ENCODE data around the gene HERC5. TPM values are rescaled to one million over a fixed set of nuclear protein-coding genes. Genes with fewer than 3 reads are reported as not detected.

The HERC5 gene
- total RNA-seq, 1 experiment from 2014 or later, result 17.2 TPM

DNA sequence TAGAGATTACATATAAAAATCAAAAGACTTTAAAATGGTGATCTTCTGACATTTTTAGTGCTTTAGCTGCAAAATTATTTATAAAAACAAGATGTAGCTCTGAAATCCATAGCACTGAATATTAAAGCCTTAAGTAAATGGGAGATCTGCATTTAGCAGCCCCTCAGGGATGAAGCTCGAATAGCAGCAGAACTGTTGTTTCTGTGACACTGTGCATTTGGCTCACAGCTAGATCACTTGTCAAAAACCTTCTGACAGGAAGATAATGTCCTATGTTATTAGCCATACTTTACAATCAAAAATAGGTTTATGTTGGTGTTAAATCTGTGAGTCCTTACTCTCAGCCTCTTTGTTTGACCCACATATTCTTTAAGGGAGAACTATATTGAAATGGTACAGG is 80.8 kb downstream of the HERC5 start:
- H3K4me3 Mint-ChIP-seq, result no peak overlapping the region
- H4K20me1 ChIP-seq (ENCODE audit: control insufficient read depth, insufficient read depth, insufficient read length), result no peaks in the 10 kb centered on the region

More for the DNA sequence above, 80.8 kb downstream of the HERC5 start:
- Histone ChIP-seq H3K23me2 (ENCODE audit: insufficient read length, low read depth, low read length, poor library complexity, severe bottlenecking) (no peaks in the 10 kb centered on the region), H3K27ac (ENCODE audit: insufficient read length, low read depth, low read length) (no peak overlapping the region), H3K79me2 (ENCODE audit: insufficient read depth, low read length) (no peaks in the 10 kb centered on the region), H2BK120ac (ENCODE audit: low read depth, low read length, poor library complexity, severe bottlenecking) (no peak overlapping the region), H2BK20ac (ENCODE audit: low read depth, low read length, poor library complexity, severe bottlenecking) (no peak overlapping the region), H2BK15ac (ENCODE audit: low read depth, low read length) (no peak overlapping the region), H2BK5ac (ENCODE audit: insufficient read length, low read length) (no peak overlapping the region), H3K79me1 (ENCODE audit: insufficient read depth, low read depth, low read length, poor library complexity, severe bottlenecking) (no peaks in the 10 kb centered on the region), H4K91ac (ENCODE audit: insufficient read length, low read depth, low read length) (no peak overlapping the region), H3K23ac (ENCODE audit: insufficient read length, low read depth, low read length) (no peak overlapping the region), H2AFZ (ENCODE audit: low read length) (no peak overlapping the region), H3T11ph (ENCODE audit: low read length) (no peak overlapping the region), H2AK5ac (ENCODE audit: insufficient read length, low read length) (no peak overlapping the region), H4K8ac (replicated peaks; ENCODE audit: insufficient read length, low read depth, low read length) (no peak overlapping the region), H4K5ac (ENCODE audit: insufficient read length, low read depth, low read length) (no peak overlapping the region), H3K4ac (ENCODE audit: low read depth, low read length) (no peak overlapping the region), H3K4me1 (ENCODE audit: insufficient read depth, low read length) (no peaks in the 10 kb centered on the region; the same call in 1 of the 2 replicates), H3K27me3 (ENCODE audit: insufficient read depth, low read length) (no peaks in the 10 kb centered on the region), H2BK12ac (ENCODE audit: insufficient read length, low read depth, low read length) (no peak overlapping the region), H3K9ac (ENCODE audit: extremely low read depth, insufficient read length, low read length) (no peak overlapping the region), H3K14ac (ENCODE audit: insufficient read depth, low read length) (no peak overlapping the region), H3K9me3 (ENCODE audit: control insufficient read depth, low read depth, low read length) (no peaks in the 10 kb centered on the region), H3K56ac (ENCODE audit: insufficient read length, low read depth, low read length) (no peak overlapping the region), H3K18ac (ENCODE audit: insufficient read length, low read depth, low read length) (no peak overlapping the region), H3K4me2 (ENCODE audit: insufficient read depth, insufficient read length, low read length) (no peak overlapping the region)
- Mint-ChIP-seq H3K36me3 (ENCODE audit: insufficient read depth in 1 of 3, low read depth in 3 of 3) (no peaks in the 10 kb centered on the region), H3K27ac (no peak overlapping the region), H3K9me3 (no peaks in the 10 kb centered on the region), H3K4me1 (peaks cover 24 to 31% of the 10 kb centered on the region in 2 experiments), H3K27me3 (ENCODE audit: low read depth) (no peaks in the 10 kb centered on the region; the same call in 1 of the 2 replicates)
- no peak for DNase-seq
- WGBS (ENCODE audit: extremely low coverage, insufficient read length, low lambda C conversion rate), result no CpG with 5 or more reads among the region's 1 CpG
- TF ChIP-seq, protein P1, sequence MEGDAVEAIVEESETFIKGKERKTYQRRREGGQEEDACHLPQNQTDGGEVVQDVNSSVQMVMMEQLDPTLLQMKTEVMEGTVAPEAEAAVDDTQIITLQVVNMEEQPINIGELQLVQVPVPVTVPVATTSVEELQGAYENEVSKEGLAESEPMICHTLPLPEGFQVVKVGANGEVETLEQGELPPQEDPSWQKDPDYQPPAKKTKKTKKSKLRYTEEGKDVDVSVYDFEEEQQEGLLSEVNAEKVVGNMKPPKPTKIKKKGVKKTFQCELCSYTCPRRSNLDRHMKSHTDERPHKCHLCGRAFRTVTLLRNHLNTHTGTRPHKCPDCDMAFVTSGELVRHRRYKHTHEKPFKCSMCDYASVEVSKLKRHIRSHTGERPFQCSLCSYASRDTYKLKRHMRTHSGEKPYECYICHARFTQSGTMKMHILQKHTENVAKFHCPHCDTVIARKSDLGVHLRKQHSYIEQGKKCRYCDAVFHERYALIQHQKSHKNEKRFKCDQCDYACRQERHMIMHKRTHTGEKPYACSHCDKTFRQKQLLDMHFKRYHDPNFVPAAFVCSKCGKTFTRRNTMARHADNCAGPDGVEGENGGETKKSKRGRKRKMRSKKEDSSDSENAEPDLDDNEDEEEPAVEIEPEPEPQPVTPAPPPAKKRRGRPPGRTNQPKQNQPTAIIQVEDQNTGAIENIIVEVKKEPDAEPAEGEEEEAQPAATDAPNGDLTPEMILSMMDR (conservative IDR thresholded peaks at IDR 0.05), result no peak
